ENCODE data around the gene KIF20A.
"Not testable (repeated sequence)": the region's sequence is repeated elsewhere in the genome, so short reads cannot be mapped to it uniquely, and the experiment has no call there.

The KIF20A gene

GRCh38 chr5:138186002-138186447 is 7.1 kb downstream of the KIF20A start:
- no peak for DNase-seq (ENCODE audit: low spot score)

GRCh38 chr5:138188626-138189025 is 9.7 kb downstream of the KIF20A start:
- no peak for DNase-seq (ENCODE audit: low spot score)

GRCh38 chr5:138192826-138193225 is 13.9 kb downstream of the KIF20A start:
- no peak for DNase-seq (ENCODE audit: low spot score)

- not testable (repeated sequence) for DNase-seq (ENCODE audit: low spot score)
Measured at GRCh38 chr5:138193859-138194258, 14.9 kb downstream of the KIF20A start.

- DNase-seq (ENCODE audit: low spot score), result no peak
Measured at GRCh38 chr5:138210985-138211384, 32.1 kb downstream of the KIF20A start.

- DNase-seq (ENCODE audit: low spot score), result no peak
Measured at GRCh38 chr5:138212828-138213160, 33.9 kb downstream of the KIF20A start.

- DNase-seq (ENCODE audit: low spot score), result peak; percentile 91
Measured at GRCh38 chr5:138213161-138214029, 34.5 kb downstream of the KIF20A start, which contains the start of gene CDC23. CDC23 (minus strand) TSS chr5:138213323; CDS start chr5:138213312, 11 bp downstream.

GRCh38 chr5:138216799-138217198 is 37.9 kb downstream of the KIF20A start:
- DNase-seq (ENCODE audit: low spot score), result no peak

- DNase-seq (ENCODE audit: low spot score), result no peak
Measured at GRCh38 chr5:138223532-138223931, 44.6 kb downstream of the KIF20A start.

- DNase-seq (ENCODE audit: low spot score), result no peak
Measured at GRCh38 chr5:138224712-138225111, 45.8 kb downstream of the KIF20A start.

- DNase-seq (ENCODE audit: low spot score), result no peak
Measured at GRCh38 chr5:138226910-138227309, 48.0 kb downstream of the KIF20A start.

- DNase-seq (ENCODE audit: low spot score), result no peak
Measured at GRCh38 chr5:138229387-138229786, 50.5 kb downstream of the KIF20A start.

- DNase-seq (ENCODE audit: low spot score), result no peak
Measured at GRCh38 chr5:138230261-138230660, 51.3 kb downstream of the KIF20A start.

GRCh38 chr5:138230981-138231589 is 52.2 kb downstream of the KIF20A start:
- DNase-seq (ENCODE audit: low spot score), result no peak

- DNase-seq (ENCODE audit: low spot score), result no peak
Measured at GRCh38 chr5:138233280-138233679, 54.4 kb downstream of the KIF20A start.

- DNase-seq (ENCODE audit: low spot score), result no peak
Measured at GRCh38 chr5:138234651-138235050, 55.7 kb downstream of the KIF20A start.
